HepG2 (cell line): Measurements from ENCODE around the gene VSTM1. TPM values are rescaled to one million over a fixed set of nuclear protein-coding genes. Genes with fewer than 3 reads are reported as not detected.

ENCODE experiments used
- BRCA1 ChIP-seq: sonication (generic); formaldehyde crosslinking; IDR thresholded peaks from 2 replicates; pipeline ENCODE4 v1.4.0; 2020; ENCODE audit warnings: missing genetic modification reagents
- CHD2 ChIP-seq: IDR thresholded peaks from 2 replicates; pipeline ENCODE4 v1.6.1; 2011; ENCODE audit warnings: low read depth, low read length, improper control_type of control experiment
- KDM1A ChIP-seq: IDR thresholded peaks from 2 replicates; pipeline ENCODE4 v1.6.1; 2016; ENCODE audit warnings: missing compliant biosample characterization
- KDM5B ChIP-seq: sonication (generic); formaldehyde crosslinking; IDR thresholded peaks from 2 replicates; pipeline ENCODE4 v1.4.0; 2020; ENCODE audit warnings: missing genetic modification reagents, mild to moderate bottlenecking, borderline replicate concordance
- KLF12 ChIP-seq: sonication (generic); formaldehyde crosslinking; IDR thresholded peaks from 2 replicates; pipeline ENCODE4 v1.4.0; 2020; ENCODE audit warnings: missing genetic modification reagents, borderline replicate concordance
- KLF9 ChIP-seq: IDR thresholded peaks from 2 replicates; pipeline ENCODE4 v1.6.1; 2016; ENCODE audit warnings: low read depth
- KMT2A ChIP-seq: sonication (generic); formaldehyde crosslinking; IDR thresholded peaks from 2 replicates; pipeline ENCODE4 v1.4.0; 2020; ENCODE audit warnings: missing genetic modification reagents
- MEIS2 ChIP-seq: sonication (generic); formaldehyde crosslinking; IDR thresholded peaks from 2 replicates; pipeline ENCODE4 v1.9.0; 2021; ENCODE audit warnings: mild to moderate bottlenecking, missing genetic modification reagents
- MIER3 ChIP-seq: IDR thresholded peaks from 2 replicates; pipeline ENCODE4 v1.6.1; 2016; ENCODE audit warnings: missing compliant biosample characterization, borderline replicate concordance
- MTA1 ChIP-seq: sonication (generic); formaldehyde crosslinking; IDR thresholded peaks from 2 replicates; pipeline ENCODE4 v1.4.0; 2020; ENCODE audit warnings: missing genetic modification reagents, mild to moderate bottlenecking, borderline replicate concordance
- PLRG1 ChIP-seq: fragments of 450-650 bp; conservative IDR thresholded peaks from 2 replicates; pipeline ENCODE4 v1.6.1; 2016
- REPIN1 ChIP-seq: sonication (generic); formaldehyde crosslinking; IDR thresholded peaks from 2 replicates; pipeline ENCODE4 v1.8.0; 2022; ENCODE audit warnings: missing genetic modification reagents, low read depth, mild to moderate bottlenecking, borderline replicate concordance
- SMARCE1 ChIP-seq: fragments of 450-650 bp; IDR thresholded peaks from 2 replicates; pipeline ENCODE4 v1.6.1; 2017; ENCODE audit warnings: borderline replicate concordance
- TARDBP ChIP-seq: sonication (generic); formaldehyde crosslinking; IDR thresholded peaks from 2 replicates; pipeline ENCODE4 v1.8.0; 2022; ENCODE audit warnings: mild to moderate bottlenecking, missing genetic modification reagents
- TEAD3 ChIP-seq: optimal IDR thresholded peaks from 2 replicates; pipeline ENCODE3; 2016; ENCODE audit warnings: borderline replicate concordance
- ZFX ChIP-seq: sonication (generic); formaldehyde crosslinking; IDR thresholded peaks from 2 replicates; pipeline ENCODE4 v1.4.0; 2020; ENCODE audit warnings: mild to moderate bottlenecking, low read depth, missing genetic modification reagents, moderate library complexity
- ZFY ChIP-seq: sonication (generic); formaldehyde crosslinking; IDR thresholded peaks from 2 replicates; pipeline ENCODE4 v1.4.0; 2020; ENCODE audit warnings: missing genetic modification reagents
- ZNF225 ChIP-seq: sonication (generic); formaldehyde crosslinking; IDR thresholded peaks from 2 replicates; pipeline ENCODE4 v1.4.0; 2020; ENCODE audit warnings: mild to moderate bottlenecking, missing genetic modification reagents
- ZNF317 ChIP-seq: sonication (generic); formaldehyde crosslinking; IDR thresholded peaks from 2 replicates; pipeline ENCODE4 v1.5.0; 2020; ENCODE audit warnings: mild to moderate bottlenecking, missing genetic modification reagents
- ZNF549 ChIP-seq: sonication (generic); formaldehyde crosslinking; IDR thresholded peaks from 2 replicates; pipeline ENCODE4 v1.5.0; 2020; ENCODE audit warnings: missing genetic modification reagents
- ZNF577 ChIP-seq: sonication (generic); formaldehyde crosslinking; IDR thresholded peaks from 2 replicates; pipeline ENCODE4 v1.4.0; 2020; ENCODE audit warnings: mild to moderate bottlenecking, low read depth, missing genetic modification reagents, borderline replicate concordance
- polyA plus RNA-seq, 8 experiments: library from polyadenylated mRNA; depleted of rRNA in 3 of 8; stranded (reverse) in 7 of 8; unstranded in 1 of 8; fragments of >200 nt; fragmentation: Illumina TruSeq in 4 of 8; extraction: Trizol in 4 of 8; gene quantifications; 2 replicates each; pipeline versions ENCODE4 v1.2.1 to v1.2.3, GENCODE V29; 2011 to 2016; ENCODE audit warnings: low read depth in 4 of 8, missing spikeins in 1 of 8, mixed read lengths in 1 of 8; ENCODE audit not compliant: insufficient read depth in 1 of 8
- total RNA-seq, 5 experiments: library from RNA; depleted of rRNA; stranded (reverse); fragments of >200 nt; fragmentation: Illumina TruSeq; extraction: Trizol; gene quantifications; 2 replicates each; pipeline ENCODE4 v1.2.3, GENCODE V29; 2016; ENCODE audit warnings: low read depth in 1 of 5
- TF ChIP-seq, protein P1 (sequence below): sonication (generic); formaldehyde crosslinking; IDR thresholded peaks from 2 replicates; pipeline ENCODE4 v1.5.0; 2020; ENCODE audit warnings: missing genetic modification reagents
- TF ChIP-seq, protein P2 (sequence below): sonication (generic); formaldehyde crosslinking; IDR thresholded peaks from 2 replicates; pipeline ENCODE4 v1.4.0; 2020; ENCODE audit warnings: missing genetic modification reagents
- TF ChIP-seq, protein P3 (sequence below): sonication (generic); formaldehyde crosslinking; IDR thresholded peaks from 2 replicates; pipeline ENCODE4 v1.4.0; 2020; ENCODE audit warnings: missing genetic modification reagents
- TF ChIP-seq, protein P4 (sequence below): sonication (generic); formaldehyde crosslinking; IDR thresholded peaks from 2 replicates; pipeline ENCODE4 v1.8.1; 2023; ENCODE audit warnings: mild to moderate bottlenecking, missing genetic modification reagents, borderline replicate concordance
- TF ChIP-seq, protein P5 (sequence below): sonication (generic); formaldehyde crosslinking; IDR thresholded peaks from 2 replicates; pipeline ENCODE4 v1.4.0; 2020; ENCODE audit warnings: missing genetic modification reagents, borderline replicate concordance

Gene VSTM1
- total and polyA plus RNA-seq, 2 of the 13 experiments (the other 11 are each of a cell fraction or from before 2014, with no cell fraction given), result not detected

DNA sequence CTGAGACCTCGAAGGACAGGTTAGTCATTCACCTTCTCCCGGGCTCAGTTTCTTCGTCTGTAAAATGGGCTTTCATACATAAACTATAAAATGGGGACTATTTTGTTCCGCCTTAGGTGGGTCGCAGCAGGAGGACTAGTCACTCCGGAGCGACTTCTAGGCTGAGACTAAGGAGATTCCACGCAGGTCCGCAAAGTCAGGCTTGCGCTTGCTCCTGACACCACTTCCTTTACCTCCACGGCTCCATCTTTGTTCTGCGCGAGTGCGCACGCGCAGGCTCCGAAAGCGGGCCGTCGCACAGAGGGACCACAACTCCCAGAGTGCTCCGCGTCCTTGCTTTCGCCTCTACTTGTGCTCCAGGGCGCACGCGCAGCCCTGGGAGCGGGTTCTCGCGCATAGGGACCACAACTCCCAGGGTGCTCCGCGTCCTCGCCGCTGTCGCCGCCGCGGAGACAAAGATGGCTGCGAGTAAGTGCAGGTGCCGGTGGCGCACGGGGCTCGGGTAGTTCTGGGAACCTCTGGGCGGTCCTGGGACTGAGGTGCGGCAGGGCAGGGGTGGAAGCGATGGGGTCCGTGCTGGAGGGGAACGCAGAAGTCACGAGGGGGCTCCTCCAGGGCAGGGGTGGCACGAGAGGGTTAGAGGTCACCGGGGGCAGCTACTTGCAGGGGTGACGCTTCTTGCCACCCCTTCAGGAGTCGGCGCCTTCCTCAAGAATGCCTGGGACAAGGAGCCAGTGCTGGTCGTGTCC is 38.9 kb upstream of the VSTM1 start, which contains the start of gene NDUFA3 (continued):
- TF ChIP-seq, protein P1, sequence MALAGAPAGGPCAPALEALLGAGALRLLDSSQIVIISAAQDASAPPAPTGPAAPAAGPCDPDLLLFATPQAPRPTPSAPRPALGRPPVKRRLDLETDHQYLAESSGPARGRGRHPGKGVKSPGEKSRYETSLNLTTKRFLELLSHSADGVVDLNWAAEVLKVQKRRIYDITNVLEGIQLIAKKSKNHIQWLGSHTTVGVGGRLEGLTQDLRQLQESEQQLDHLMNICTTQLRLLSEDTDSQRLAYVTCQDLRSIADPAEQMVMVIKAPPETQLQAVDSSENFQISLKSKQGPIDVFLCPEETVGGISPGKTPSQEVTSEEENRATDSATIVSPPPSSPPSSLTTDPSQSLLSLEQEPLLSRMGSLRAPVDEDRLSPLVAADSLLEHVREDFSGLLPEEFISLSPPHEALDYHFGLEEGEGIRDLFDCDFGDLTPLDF, result peak; percentile 75
- TF ChIP-seq KLF9 (no peak), SMARCE1 (no peak), PLRG1 (no peak), KLF12 (no peak), BRCA1 (CRISPR knock-in tag) (peak; percentile 58; the same call in 1 of the 2 replicates), ZNF317 (peak; percentile 65), CHD2 (peak; percentile 52; the same call in 1 of the 2 replicates), REPIN1 (CRISPR knock-in tag) (peak; percentile 21; the same call in 1 of the 2 replicates), MEIS2 (CRISPR knock-in tag) (no peak), MTA1 (CRISPR knock-in tag) (peak; percentile 48; the same call in 1 of the 2 replicates), ZNF577 (no peak), ZNF549 (CRISPR knock-in tag) (no peak), MIER3 (CRISPR knock-in tag) (peak; percentile 67; the same call in 1 of the 2 replicates), KDM1A (peak; percentile 99), ZFX (CRISPR knock-in tag) (peak; percentile 78), ZNF225 (peak; percentile 84; the same call in 1 of the 2 replicates), KMT2A (peak; percentile 59; the same call in 1 of the 2 replicates), TEAD3 (CRISPR knock-in tag) (peak; percentile 33), ZFY (CRISPR knock-in tag) (peak; percentile 66), TARDBP (CRISPR knock-in tag) (peak; percentile 61; the same call in 1 of the 2 replicates), KDM5B (peak; percentile 84; the same call in 1 of the 2 replicates)
- TF ChIP-seq, protein P2, sequence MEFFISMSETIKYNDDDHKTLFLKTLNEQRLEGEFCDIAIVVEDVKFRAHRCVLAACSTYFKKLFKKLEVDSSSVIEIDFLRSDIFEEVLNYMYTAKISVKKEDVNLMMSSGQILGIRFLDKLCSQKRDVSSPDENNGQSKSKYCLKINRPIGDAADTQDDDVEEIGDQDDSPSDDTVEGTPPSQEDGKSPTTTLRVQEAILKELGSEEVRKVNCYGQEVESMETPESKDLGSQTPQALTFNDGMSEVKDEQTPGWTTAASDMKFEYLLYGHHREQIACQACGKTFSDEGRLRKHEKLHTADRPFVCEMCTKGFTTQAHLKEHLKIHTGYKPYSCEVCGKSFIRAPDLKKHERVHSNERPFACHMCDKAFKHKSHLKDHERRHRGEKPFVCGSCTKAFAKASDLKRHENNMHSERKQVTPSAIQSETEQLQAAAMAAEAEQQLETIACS, result peak; percentile 69
- TF ChIP-seq, protein P3, sequence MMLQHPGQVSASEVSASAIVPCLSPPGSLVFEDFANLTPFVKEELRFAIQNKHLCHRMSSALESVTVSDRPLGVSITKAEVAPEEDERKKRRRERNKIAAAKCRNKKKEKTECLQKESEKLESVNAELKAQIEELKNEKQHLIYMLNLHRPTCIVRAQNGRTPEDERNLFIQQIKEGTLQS, result 0 out of 2 replicates have a peak, but pooled peaks have one; percentile 17
- TF ChIP-seq, protein P4, sequence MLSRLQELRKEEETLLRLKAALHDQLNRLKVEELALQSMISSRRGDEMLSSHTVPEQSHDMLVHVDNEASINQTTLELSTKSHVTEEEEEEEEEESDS (CRISPR knock-in tag), result no peak
- TF ChIP-seq, protein P5, sequence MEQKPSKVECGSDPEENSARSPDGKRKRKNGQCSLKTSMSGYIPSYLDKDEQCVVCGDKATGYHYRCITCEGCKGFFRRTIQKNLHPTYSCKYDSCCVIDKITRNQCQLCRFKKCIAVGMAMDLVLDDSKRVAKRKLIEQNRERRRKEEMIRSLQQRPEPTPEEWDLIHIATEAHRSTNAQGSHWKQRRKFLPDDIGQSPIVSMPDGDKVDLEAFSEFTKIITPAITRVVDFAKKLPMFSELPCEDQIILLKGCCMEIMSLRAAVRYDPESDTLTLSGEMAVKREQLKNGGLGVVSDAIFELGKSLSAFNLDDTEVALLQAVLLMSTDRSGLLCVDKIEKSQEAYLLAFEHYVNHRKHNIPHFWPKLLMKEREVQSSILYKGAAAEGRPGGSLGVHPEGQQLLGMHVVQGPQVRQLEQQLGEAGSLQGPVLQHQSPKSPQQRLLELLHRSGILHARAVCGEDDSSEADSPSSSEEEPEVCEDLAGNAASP (CRISPR knock-in tag), result 0 out of 2 replicates have a peak, but pooled peaks have one; percentile 31
